OCI-LY1 (cell line): ENCODE results near the gene NUTM2E.
"Not testable (repeated sequence)": the region's sequence is repeated elsewhere in the genome, so short reads cannot be mapped to it uniquely, and the experiment has no call there.

Experiments used
- CTCF ChIP-seq: fragments of 200-600 bp; sonication (generic), shearing (Covaris generic); IDR thresholded peaks from 2 replicates; pipeline ENCODE4 v1.5.1; 2017; ENCODE audit warnings: mild to moderate bottlenecking, antibody characterized with exemption, low read length, moderate library complexity, mixed read lengths
- EZH2 ChIP-seq: fragments of 200-600 bp; sonication (generic), shearing (Covaris generic); IDR thresholded peaks from 2 replicates; pipeline ENCODE4 v1.8.0; 2017; ENCODE audit warnings: borderline replicate concordance, mixed run types, mild to moderate bottlenecking, antibody characterized with exemption, low read length, moderate library complexity, mixed read lengths

- not testable (repeated sequence) for TF ChIP-seq CTCF, EZH2
Observed at GRCh38 chr10:79825587-79826011, 940 bp upstream of the NUTM2E start.
